ENCODE results near the gene C1QTNF8. TPM values are rescaled to one million over a fixed set of nuclear protein-coding genes. Genes with fewer than 3 reads are reported as not detected.

Gene C1QTNF8
- total RNA-seq, 1 experiment from 2014 or later = not detected

DNA sequence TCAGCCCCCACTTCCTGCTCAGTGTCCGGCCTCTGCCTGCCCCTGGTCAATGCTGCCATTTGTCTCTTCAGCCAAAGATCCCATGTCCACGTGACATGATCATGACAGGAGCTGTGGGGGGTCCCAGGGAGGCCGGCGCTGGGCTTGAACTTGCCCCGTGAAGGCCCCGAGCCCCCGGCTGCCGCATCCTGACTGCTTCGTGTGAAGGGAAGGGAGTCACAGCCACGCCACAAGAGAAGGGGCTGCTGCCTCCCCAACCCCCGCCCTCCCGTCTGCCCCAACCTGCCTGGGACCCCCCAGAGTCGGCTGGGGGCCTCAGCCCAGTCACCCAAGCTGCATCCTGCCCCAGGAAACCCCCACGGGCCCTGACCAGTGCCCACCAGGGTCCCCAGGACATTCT, 37.8 kb downstream of the C1QTNF8 start:
- Histone ChIP-seq H3K79me2 (ENCODE audit: low read length) (no peaks in the 10 kb centered on the region), H3K27me3 (ENCODE audit: low read length) (no peaks in the 10 kb centered on the region), H3K9me2 (replicated peaks; ENCODE audit: low read length) (no peaks in the 10 kb centered on the region), H3K9me3 (ENCODE audit: low read length) (no peaks in the 10 kb centered on the region), H3K27ac (ENCODE audit: low read length) (no peak overlapping the region), H4K20me1 (ENCODE audit: low read length) (no peaks in the 10 kb centered on the region), H3F3A (ENCODE audit: low read length, unreplicated experiment) (no peaks in the 10 kb centered on the region), H3K36me3 (ENCODE audit: low read depth, low read length) (no peaks in the 10 kb centered on the region), H3K4me2 (ENCODE audit: low read length) (no peak overlapping the region), H2AFZ (ENCODE audit: low read length) (no peak overlapping the region), H3K4me3 (ENCODE audit: low read length) (no peak overlapping the region), H3K9ac (ENCODE audit: low read length) (no peak overlapping the region), H3K4me1 (ENCODE audit: insufficient read depth, low read length) (no peaks in the 10 kb centered on the region)
- intact Hi-C loops (cut with micrococcal nuclease) = no loop called here
- CTCF ChIA-PET = no interaction called here
- TF ChIP-seq, protein P1, sequence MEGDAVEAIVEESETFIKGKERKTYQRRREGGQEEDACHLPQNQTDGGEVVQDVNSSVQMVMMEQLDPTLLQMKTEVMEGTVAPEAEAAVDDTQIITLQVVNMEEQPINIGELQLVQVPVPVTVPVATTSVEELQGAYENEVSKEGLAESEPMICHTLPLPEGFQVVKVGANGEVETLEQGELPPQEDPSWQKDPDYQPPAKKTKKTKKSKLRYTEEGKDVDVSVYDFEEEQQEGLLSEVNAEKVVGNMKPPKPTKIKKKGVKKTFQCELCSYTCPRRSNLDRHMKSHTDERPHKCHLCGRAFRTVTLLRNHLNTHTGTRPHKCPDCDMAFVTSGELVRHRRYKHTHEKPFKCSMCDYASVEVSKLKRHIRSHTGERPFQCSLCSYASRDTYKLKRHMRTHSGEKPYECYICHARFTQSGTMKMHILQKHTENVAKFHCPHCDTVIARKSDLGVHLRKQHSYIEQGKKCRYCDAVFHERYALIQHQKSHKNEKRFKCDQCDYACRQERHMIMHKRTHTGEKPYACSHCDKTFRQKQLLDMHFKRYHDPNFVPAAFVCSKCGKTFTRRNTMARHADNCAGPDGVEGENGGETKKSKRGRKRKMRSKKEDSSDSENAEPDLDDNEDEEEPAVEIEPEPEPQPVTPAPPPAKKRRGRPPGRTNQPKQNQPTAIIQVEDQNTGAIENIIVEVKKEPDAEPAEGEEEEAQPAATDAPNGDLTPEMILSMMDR (conservative IDR thresholded peaks at IDR 0.05; ENCODE audit: low read depth, low read length) = no peak
- TF ChIP-seq EZH2phosphoT487 (IDR thresholded peaks at IDR 0.05; ENCODE audit: borderline replicate concordance, low read length) = no peak
- BruUV-seq (replicated peaks) = no TSS peak
- POLR2A ChIA-PET (ENCODE audit: unreplicated experiment) = no interaction called here
- DNase-seq (no peak), ATAC-seq (no peak)

DNA sequence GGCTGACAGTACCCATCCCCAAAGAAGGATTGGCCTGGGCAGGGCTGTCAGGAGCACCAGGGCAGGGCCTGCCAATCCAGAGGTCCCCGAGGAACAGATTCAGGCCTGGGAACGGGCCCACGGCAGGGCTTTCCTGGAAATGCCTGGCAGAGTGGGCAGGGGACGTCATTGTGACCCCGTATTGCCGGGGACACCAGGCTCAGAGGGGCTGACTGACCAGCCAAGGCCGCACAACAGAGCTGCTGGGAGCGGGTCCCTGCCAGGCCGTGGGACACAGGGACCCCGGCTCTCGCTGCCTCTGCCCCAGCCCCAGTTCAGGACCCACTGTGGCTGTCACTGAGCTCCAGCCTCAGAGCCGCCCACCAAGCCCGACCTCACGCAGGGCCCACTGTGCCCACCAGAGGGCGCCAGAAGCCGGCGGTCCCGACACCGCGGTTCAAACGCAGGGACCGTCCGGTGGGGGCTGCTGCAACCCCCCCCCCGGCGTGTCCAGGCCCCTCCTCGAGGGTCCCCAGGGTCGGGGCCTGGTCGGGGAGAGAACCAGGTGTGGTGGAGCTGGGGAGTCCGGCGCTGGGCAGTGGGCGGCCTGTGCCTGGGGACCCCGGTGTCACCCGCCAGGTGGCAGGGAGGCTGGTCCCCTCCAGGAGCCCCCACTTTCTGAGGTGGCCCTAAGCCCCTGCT, 38.7 kb downstream of the C1QTNF8 start:
- H3K27ac ChIP-seq (ENCODE audit: low read length) = no peak overlapping the region
- no peak overlapping the region for H3K9ac ChIP-seq (ENCODE audit: low read length)
- ChIA-PET CTCF (interaction anchor here (0.7 to 1.3 kb wide), 6 partner anchors 42 to 337 kb away, joined by 3 to 8 read pairs (median 5); no protein-coding TSS in a partner anchor), POLR2A (ENCODE audit: unreplicated experiment) (no interaction called here)
- H3K9me3 ChIP-seq (ENCODE audit: low read length) = no peaks in the 10 kb centered on the region
- no peaks in the 10 kb centered on the region for H3K27me3 ChIP-seq (ENCODE audit: low read length)
- no peaks in the 10 kb centered on the region for H3K4me1 ChIP-seq (ENCODE audit: insufficient read depth, low read length)
- ATAC-seq (peak; percentile 47; the same call in 1 of the 2 replicates), DNase-seq (peak; percentile 44)
- H3K9me2 ChIP-seq (replicated peaks; ENCODE audit: low read length) = no peaks in the 10 kb centered on the region
- H4K20me1 ChIP-seq (ENCODE audit: low read length) = no peaks in the 10 kb centered on the region
- BruUV-seq (replicated peaks) = no TSS peak
- no peak overlapping the region for H3K4me3 ChIP-seq (ENCODE audit: low read length)
- no peak overlapping the region for H2AFZ ChIP-seq (ENCODE audit: low read length)
- no peak overlapping the region for H3K4me2 ChIP-seq (ENCODE audit: low read length)
- H3K79me2 ChIP-seq (ENCODE audit: low read length) = no peaks in the 10 kb centered on the region
- H3K36me3 ChIP-seq (ENCODE audit: low read depth, low read length) = no peaks in the 10 kb centered on the region
- TF ChIP-seq, protein P1 (conservative IDR thresholded peaks at IDR 0.05; ENCODE audit: low read depth, low read length) = peak; percentile 78
- TF ChIP-seq EZH2phosphoT487 (IDR thresholded peaks at IDR 0.05; ENCODE audit: borderline replicate concordance, low read length) (no peak), EZH2 (IDR thresholded peaks at IDR 0.05; ENCODE audit: low read length, unreplicated experiment) (no peak)
- H3F3A ChIP-seq (ENCODE audit: low read length, unreplicated experiment) = no peaks in the 10 kb centered on the region
- intact Hi-C loops (cut with micrococcal nuclease) = no loop called here

DNA sequence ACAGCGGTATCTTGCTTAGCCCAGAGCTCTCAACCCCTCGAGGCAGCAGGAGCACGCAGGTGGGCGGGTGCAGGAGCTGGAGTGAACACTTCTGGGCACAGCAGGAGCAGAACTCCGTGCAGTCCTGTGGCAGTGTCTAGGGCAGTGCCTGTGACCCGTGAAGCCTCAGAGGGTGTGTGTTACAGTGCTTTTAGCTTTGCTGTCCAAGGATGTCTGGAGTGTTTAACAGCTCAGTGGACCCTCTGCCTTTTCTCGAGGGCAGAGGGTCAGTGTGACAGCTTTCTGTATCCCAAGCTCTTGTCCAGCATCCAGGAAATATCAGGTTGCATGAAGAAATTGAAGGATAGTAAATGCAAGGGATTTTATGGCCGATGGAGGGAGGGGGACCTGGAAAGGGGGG, 39.8 kb downstream of the C1QTNF8 start:
- Histone ChIP-seq H3F3A (ENCODE audit: low read length, unreplicated experiment) (no peaks in the 10 kb centered on the region), H3K4me3 (ENCODE audit: low read length) (no peak overlapping the region), H4K20me1 (ENCODE audit: low read length) (no peaks in the 10 kb centered on the region), H3K9me3 (ENCODE audit: low read length) (no peaks in the 10 kb centered on the region), H3K4me2 (ENCODE audit: low read length) (no peak overlapping the region), H3K79me2 (ENCODE audit: low read length) (no peaks in the 10 kb centered on the region), H3K27me3 (ENCODE audit: low read length) (no peaks in the 10 kb centered on the region), H3K4me1 (ENCODE audit: insufficient read depth, low read length) (no peaks in the 10 kb centered on the region), H3K36me3 (ENCODE audit: low read depth, low read length) (no peaks in the 10 kb centered on the region), H2AFZ (ENCODE audit: low read length) (no peak overlapping the region), H3K9me2 (replicated peaks; ENCODE audit: low read length) (no peaks in the 10 kb centered on the region), H3K9ac (ENCODE audit: low read length) (no peak overlapping the region), H3K27ac (ENCODE audit: low read length) (no peak overlapping the region)
- no peak for DNase-seq
- no peak for ATAC-seq
- POLR2A ChIA-PET (ENCODE audit: unreplicated experiment) = no interaction called here
- BruUV-seq (replicated peaks) = no TSS peak
- TF ChIP-seq EZH2phosphoT487 (IDR thresholded peaks at IDR 0.05; ENCODE audit: borderline replicate concordance, low read length) (no peak), EZH2 (IDR thresholded peaks at IDR 0.05; ENCODE audit: low read length, unreplicated experiment) (no peak)
- TF ChIP-seq, protein P1 (conservative IDR thresholded peaks at IDR 0.05; ENCODE audit: low read depth, low read length) = no peak
- intact Hi-C loops (cut with micrococcal nuclease) = no loop called here
- CTCF ChIA-PET = interaction anchor here (0.7 to 1.3 kb wide), 2 partner anchors 36 to 165 kb away, joined by 3 to 8 read pairs; no protein-coding TSS in a partner anchor
